Measurements from ENCODE around the gene BMP10.
A peak's percentile ranks its signal among the peaks of the same experiment; 100 is the strongest.

BMP10 gene

DNA sequence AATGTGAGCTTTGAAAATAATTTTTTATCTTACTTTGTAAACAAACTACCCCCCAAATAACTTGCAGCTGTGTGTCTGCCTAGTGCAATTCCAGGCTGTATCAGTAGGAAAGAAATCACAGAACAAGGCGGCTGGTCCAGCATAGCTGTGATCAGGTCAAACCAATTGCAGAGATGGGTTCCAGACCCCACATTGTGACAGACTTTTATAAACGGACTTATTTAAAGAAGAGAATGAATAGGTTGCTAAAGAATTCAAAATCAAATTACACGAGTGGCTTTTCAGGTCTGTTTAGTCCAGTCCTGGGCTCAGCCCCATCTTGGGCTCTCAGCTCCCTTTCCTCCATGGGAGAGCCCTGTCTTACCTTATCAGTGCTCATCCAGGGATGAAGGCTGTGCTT is 11.1 kb downstream of the BMP10 start:
- TF ChIP-seq, protein P1, sequence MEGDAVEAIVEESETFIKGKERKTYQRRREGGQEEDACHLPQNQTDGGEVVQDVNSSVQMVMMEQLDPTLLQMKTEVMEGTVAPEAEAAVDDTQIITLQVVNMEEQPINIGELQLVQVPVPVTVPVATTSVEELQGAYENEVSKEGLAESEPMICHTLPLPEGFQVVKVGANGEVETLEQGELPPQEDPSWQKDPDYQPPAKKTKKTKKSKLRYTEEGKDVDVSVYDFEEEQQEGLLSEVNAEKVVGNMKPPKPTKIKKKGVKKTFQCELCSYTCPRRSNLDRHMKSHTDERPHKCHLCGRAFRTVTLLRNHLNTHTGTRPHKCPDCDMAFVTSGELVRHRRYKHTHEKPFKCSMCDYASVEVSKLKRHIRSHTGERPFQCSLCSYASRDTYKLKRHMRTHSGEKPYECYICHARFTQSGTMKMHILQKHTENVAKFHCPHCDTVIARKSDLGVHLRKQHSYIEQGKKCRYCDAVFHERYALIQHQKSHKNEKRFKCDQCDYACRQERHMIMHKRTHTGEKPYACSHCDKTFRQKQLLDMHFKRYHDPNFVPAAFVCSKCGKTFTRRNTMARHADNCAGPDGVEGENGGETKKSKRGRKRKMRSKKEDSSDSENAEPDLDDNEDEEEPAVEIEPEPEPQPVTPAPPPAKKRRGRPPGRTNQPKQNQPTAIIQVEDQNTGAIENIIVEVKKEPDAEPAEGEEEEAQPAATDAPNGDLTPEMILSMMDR (IDR thresholded peaks at IDR 0.05; ENCODE audit: extremely low read depth, missing control alignments) = no peak
- no peak for DNase-seq (ENCODE audit: low spot score)

GRCh38 chr2:68857855-68858456 is 13.2 kb downstream of the BMP10 start:
- TF ChIP-seq, protein P1 (IDR thresholded peaks at IDR 0.05; ENCODE audit: extremely low read depth, missing control alignments) = no peak
- DNase-seq (ENCODE audit: low spot score) = peak; percentile 7

DNA sequence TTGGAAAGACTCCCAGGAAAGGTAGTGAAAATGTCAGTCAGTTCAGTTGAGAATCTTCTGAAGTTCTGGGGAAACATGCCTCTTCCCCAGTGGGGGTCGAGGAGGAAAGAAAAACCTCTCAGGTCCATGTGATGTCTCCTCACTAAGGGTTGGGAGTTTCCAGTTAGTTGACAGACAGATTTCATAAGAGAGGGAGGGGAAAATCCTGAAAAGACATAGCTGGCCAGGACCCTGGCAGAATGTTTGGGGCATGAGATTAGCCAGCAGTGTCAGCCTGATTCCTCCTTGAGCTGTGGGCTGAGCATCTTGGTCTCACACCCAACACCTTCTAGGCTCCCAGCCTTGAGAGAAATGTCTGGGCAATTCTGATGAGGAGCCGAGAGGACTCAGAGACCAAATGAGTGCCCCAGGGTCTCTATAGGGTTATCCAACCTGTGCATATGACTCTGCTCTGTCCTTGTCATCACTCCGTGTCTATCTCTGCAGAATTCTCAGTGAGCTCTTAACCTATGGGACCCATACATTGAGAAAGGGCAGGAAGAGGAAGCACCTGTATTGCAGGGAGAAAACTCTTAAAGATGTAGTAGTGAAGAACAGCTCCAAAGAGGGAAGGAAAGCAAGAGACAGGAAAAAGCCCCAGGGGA is 13.9 kb downstream of the BMP10 start:
- TF ChIP-seq, protein P1 (IDR thresholded peaks at IDR 0.05; ENCODE audit: extremely low read depth, missing control alignments) = no peak
- no peak for DNase-seq (ENCODE audit: low spot score)

- DNase-seq (ENCODE audit: low spot score) = no peak
- TF ChIP-seq, protein P1 (IDR thresholded peaks at IDR 0.05; ENCODE audit: extremely low read depth, missing control alignments) = no peak
Measured at GRCh38 chr2:68855550-68855949, 15.6 kb downstream of the BMP10 start.

- DNase-seq (ENCODE audit: low spot score) = no peak
- TF ChIP-seq, protein P1 (IDR thresholded peaks at IDR 0.05; ENCODE audit: extremely low read depth, missing control alignments) = no peak
Measured at GRCh38 chr2:68854476-68854875, 16.7 kb downstream of the BMP10 start.

GRCh38 chr2:68853915-68854314 is 17.3 kb downstream of the BMP10 start:
- no peak for DNase-seq (ENCODE audit: low spot score)
- TF ChIP-seq, protein P1 (IDR thresholded peaks at IDR 0.05; ENCODE audit: extremely low read depth, missing control alignments) = no peak

DNA sequence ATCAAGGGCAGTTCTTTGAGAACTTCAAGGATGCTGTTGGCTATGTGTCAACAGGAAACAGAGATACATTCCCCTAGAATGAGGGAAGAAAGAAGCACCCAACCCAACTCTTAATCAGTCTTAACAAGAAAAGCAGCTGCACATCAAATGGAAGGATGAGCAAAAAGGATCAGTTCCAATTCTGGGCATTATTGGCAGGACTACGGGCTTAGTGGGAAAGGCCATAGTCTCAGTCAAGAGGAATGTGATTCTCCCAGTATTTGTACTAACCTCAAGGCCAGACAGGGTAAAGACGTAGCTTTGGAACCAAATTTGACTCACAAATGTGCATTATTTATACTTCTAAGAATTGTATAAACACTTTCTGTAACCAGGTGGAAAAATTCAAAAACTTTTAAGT is 18.2 kb downstream of the BMP10 start:
- no peak for DNase-seq (ENCODE audit: low spot score)
- TF ChIP-seq, protein P1 (IDR thresholded peaks at IDR 0.05; ENCODE audit: extremely low read depth, missing control alignments) = no peak

All from GM20000 (cell line).